Measurements from ENCODE around the gene SUPT5H. TPM values are rescaled to one million over a fixed set of nuclear protein-coding genes. Genes with fewer than 3 reads are reported as not detected.

The SUPT5H gene
- total RNA-seq, 5 donors from 2014 or later (not counting 1 experiment from before 2014, with no cell fraction given), result 180 to 301 (median 194) TPM

- 5% methylated on average over 14 of the region's 20 CpGs for WGBS (ENCODE audit: insufficient coverage)
- H3K27ac ChIP-seq (ENCODE audit: low read length), result peak overlapping the region; percentile 100
- H3K9me3 ChIP-seq, result no peaks in the 10 kb centered on the region
- H3K27me3 ChIP-seq (replicated peaks in 1 of 2; ENCODE audit: control insufficient read depth in 2 of 2, extremely low read depth in 1 of 2, insufficient read depth in 2 of 2, low read length in 1 of 2), result no peaks in the 10 kb centered on the region
- POLR2A ChIA-PET, result interaction anchor here (0.6 to 1.2 kb wide), 7 partner anchors 7 to 27 kb away, joined by 3 to 6 read pairs (median 4); partner anchors contain the start of genes PAF1 (in 1 of the 2) and RPS16 (in 1 of the 2)
- Mint-ChIP-seq H3K27me3 (peaks cover 0 to 3% of the 10 kb centered on the region in 2 donors), H3K4me1 (peaks cover 52 to 64% (median 54%) of the 10 kb centered on the region in 3 donors), H3K4me3 (peak overlapping the region; percentile 83 to 97 (median 85)), H3K36me3 (peaks cover 16% of the 10 kb centered on the region), H3K9me3 (no peaks in the 10 kb centered on the region), H3K27ac (peak overlapping the region; percentile 95 to 98)
- peak in 11 of 35 experiments; percentile 11 to 67 (median 35) for DNase-seq
- H3K4me3 ChIP-seq (ENCODE audit: control insufficient read depth in 1 of 2, extremely low read depth in 1 of 2, low read length in 1 of 2), result peak overlapping the region; percentile 97
- peaks cover 32 to 70% of the 10 kb centered on the region in 2 experiments for H3K4me1 ChIP-seq (ENCODE audit: control insufficient read depth in 1 of 2, extremely low read depth in 1 of 2, insufficient read depth in 2 of 2, low read length in 2 of 2)
- peaks cover 5 to 18% of the 10 kb centered on the region in 2 donors for H3K36me3 ChIP-seq (ENCODE audit: control insufficient read depth in 2 of 2, extremely low read depth in 1 of 2, insufficient read depth in 1 of 2, low read length in 1 of 2)
- ATAC-seq (replicated peaks in 1 of 4), result no peak
- CTCF ChIA-PET, result interaction anchor here (0.6 to 2.7 kb wide), 2 partner anchors 10 to 11 kb away, joined by 3 to 11 read pairs; no protein-coding TSS in a partner anchor
Observed at GRCh38 chr19:39408392-39409207, 36.8 kb upstream of the SUPT5H start.

GRCh38 chr19:39409208-39410016 lies 36.0 kb upstream of the SUPT5H start:
- CTCF ChIA-PET, result interaction anchor here in 1 of 2 donors (2.7 kb wide), 1 partner anchor 12 kb away, joined by 11 read pairs; no protein-coding TSS in a partner anchor
- peak overlapping the region; percentile 100 for H3K27ac ChIP-seq (ENCODE audit: low read length)
- Mint-ChIP-seq H3K4me3 (peak overlapping the region; percentile 83 to 97 (median 85)), H3K27ac (peak overlapping the region; percentile 95 to 98), H3K4me1 (peaks cover 55 to 67% (median 57%) of the 10 kb centered on the region in 3 donors), H3K27me3 (peaks cover 0 to 3% of the 10 kb centered on the region in 2 donors), H3K36me3 (peaks cover 19% of the 10 kb centered on the region), H3K9me3 (no peaks in the 10 kb centered on the region)
- peaks cover 27 to 72% of the 10 kb centered on the region in 2 experiments for H3K4me1 ChIP-seq (ENCODE audit: control insufficient read depth in 1 of 2, extremely low read depth in 1 of 2, insufficient read depth in 2 of 2, low read length in 2 of 2)
- H3K36me3 ChIP-seq (ENCODE audit: control insufficient read depth in 2 of 2, extremely low read depth in 1 of 2, insufficient read depth in 1 of 2, low read length in 1 of 2), result peaks cover 5 to 18% of the 10 kb centered on the region in 2 donors
- under 1% methylated on average over 33 of the region's 52 CpGs for WGBS (ENCODE audit: insufficient coverage)
- no peaks in the 10 kb centered on the region for H3K9me3 ChIP-seq
- H3K4me3 ChIP-seq (ENCODE audit: control insufficient read depth in 1 of 2, extremely low read depth in 1 of 2, low read length in 1 of 2), result peak overlapping the region; percentile 97
- ATAC-seq (replicated peaks in 1 of 4), result peak in 1 of 4 experiments; percentile 7
- peak; percentile 69 to 92 (median 81) for DNase-seq
- no peaks in the 10 kb centered on the region for H3K27me3 ChIP-seq (replicated peaks in 1 of 2; ENCODE audit: control insufficient read depth in 2 of 2, extremely low read depth in 1 of 2, insufficient read depth in 2 of 2, low read length in 1 of 2)
- POLR2A ChIA-PET, result interaction anchor here (0.6 to 1.2 kb wide), 7 partner anchors 8 to 301 kb away, joined by 3 to 9 read pairs (median 5); partner anchors contain the start of gene MED29 (in 1 of the 2)

GRCh38 chr19:39410017-39410830 lies 35.2 kb upstream of the SUPT5H start:
- 2% methylated on average over 30 of the region's 35 CpGs for WGBS (ENCODE audit: insufficient coverage)
- Mint-ChIP-seq H3K36me3 (peaks cover 21% of the 10 kb centered on the region), H3K9me3 (no peaks in the 10 kb centered on the region), H3K27ac (peak overlapping the region; percentile 93 to 94), H3K27me3 (peaks cover 0 to 3% of the 10 kb centered on the region in 2 donors), H3K4me3 (peak overlapping the region; percentile 79 to 85 (median 83)), H3K4me1 (peaks cover 49 to 70% (median 55%) of the 10 kb centered on the region in 3 donors)
- POLR2A ChIA-PET, result no interaction called here
- Histone ChIP-seq H3K4me3 (ENCODE audit: control insufficient read depth in 1 of 2, extremely low read depth in 1 of 2, low read length in 1 of 2) (peak overlapping the region; percentile 71 to 97), H3K9me3 (no peaks in the 10 kb centered on the region), H3K4me1 (ENCODE audit: control insufficient read depth in 1 of 2, extremely low read depth in 1 of 2, insufficient read depth in 2 of 2, low read length in 2 of 2) (peaks cover 22 to 69% of the 10 kb centered on the region in 2 experiments), H3K27ac (ENCODE audit: low read length) (peak overlapping the region; percentile 100), H3K27me3 (replicated peaks in 1 of 2; ENCODE audit: control insufficient read depth in 2 of 2, extremely low read depth in 1 of 2, insufficient read depth in 2 of 2, low read length in 1 of 2) (no peaks in the 10 kb centered on the region), H3K36me3 (ENCODE audit: control insufficient read depth in 2 of 2, extremely low read depth in 1 of 2, insufficient read depth in 1 of 2, low read length in 1 of 2) (peaks cover 9 to 18% of the 10 kb centered on the region in 2 donors)
- ATAC-seq (replicated peaks in 1 of 4), result peak; percentile 9 to 23 (median 16)
- CTCF ChIA-PET, result no interaction called here
- peak in 34 of 35 experiments; percentile 47 to 85 (median 68) for DNase-seq

GRCh38 chr19:39410831-39411080 lies 34.6 kb upstream of the SUPT5H start:
- H3K4me1 ChIP-seq (ENCODE audit: control insufficient read depth in 1 of 2, extremely low read depth in 1 of 2, insufficient read depth in 2 of 2, low read length in 2 of 2), result peaks cover 16 to 64% of the 10 kb centered on the region in 2 experiments
- H3K9me3 Mint-ChIP-seq, result no peaks in the 10 kb centered on the region
- CTCF ChIA-PET, result interaction anchor here (0.9 to 2.2 kb wide), 6 partner anchors 9 to 20 kb away, joined by 3 to 29 read pairs (median 6); partner anchors contain the start of genes MED29 (in 1 of the 2) and PAF1 (in 1 of the 2)

GRCh38 chr19:39411081-39411831 lies 34.1 kb upstream of the SUPT5H start:
- Mint-ChIP-seq H3K36me3 (peaks cover 21% of the 10 kb centered on the region), H3K4me1 (peaks cover 39 to 67% (median 45%) of the 10 kb centered on the region in 3 donors), H3K27ac (peak overlapping the region; percentile 93 to 94), H3K9me3 (no peaks in the 10 kb centered on the region), H3K4me3 (peak overlapping the region; percentile 79 to 85 (median 83)), H3K27me3 (peaks cover 0 to 3% of the 10 kb centered on the region in 2 donors)
- CTCF ChIA-PET, result interaction anchor here (0.6 to 2.2 kb wide), 11 partner anchors 10 to 58 kb away, joined by 3 to 29 read pairs (median 4); partner anchors contain the start of genes MED29 (in 1 of the 2), PAF1 (in 1 of the 2) and RPS16 (in 1 of the 2)
- Histone ChIP-seq H3K27ac (ENCODE audit: low read length) (peak overlapping the region; percentile 100), H3K4me1 (ENCODE audit: control insufficient read depth in 1 of 2, extremely low read depth in 1 of 2, insufficient read depth in 2 of 2, low read length in 2 of 2) (peaks cover 14 to 59% of the 10 kb centered on the region in 2 experiments), H3K9me3 (no peaks in the 10 kb centered on the region), H3K4me3 (ENCODE audit: control insufficient read depth in 1 of 2, extremely low read depth in 1 of 2, low read length in 1 of 2) (peak overlapping the region; percentile 20 to 97), H3K36me3 (ENCODE audit: control insufficient read depth in 2 of 2, extremely low read depth in 1 of 2, insufficient read depth in 1 of 2, low read length in 1 of 2) (peaks cover 15 to 18% of the 10 kb centered on the region in 2 donors), H3K27me3 (replicated peaks in 1 of 2; ENCODE audit: control insufficient read depth in 2 of 2, extremely low read depth in 1 of 2, insufficient read depth in 2 of 2, low read length in 1 of 2) (no peaks in the 10 kb centered on the region)
- 23% methylated on average over 4 of the region's 9 CpGs for WGBS (ENCODE audit: insufficient coverage)
- DNase-seq (peak in 8 of 35 experiments; percentile 15 to 53 (median 36)), ATAC-seq (replicated peaks in 1 of 4) (no peak)
- POLR2A ChIA-PET, result interaction anchor here (0.6 to 1.8 kb wide), 12 partner anchors 8 to 61 kb away, joined by 3 to 13 read pairs (median 4); partner anchors contain the start of genes MED29 (in 1 of the 2), PAF1 (in 1 of the 2) and RPS16 (in 1 of the 2)

More at GRCh38 chr19:39410831-39411080, 34.6 kb upstream of the SUPT5H start:
- WGBS (ENCODE audit: insufficient coverage), result 75% methylated on average over 1 of the region's 1 CpG
- H3K4me3 ChIP-seq (ENCODE audit: control insufficient read depth in 1 of 2, extremely low read depth in 1 of 2, low read length in 1 of 2), result peak overlapping the region; percentile 20 to 97
- Mint-ChIP-seq H3K36me3 (peaks cover 21% of the 10 kb centered on the region), H3K27me3 (peaks cover 0 to 3% of the 10 kb centered on the region in 2 donors), H3K4me3 (peak overlapping the region; percentile 79 to 85 (median 83)), H3K27ac (peak overlapping the region; percentile 93 to 94), H3K4me1 (peaks cover 44 to 71% (median 50%) of the 10 kb centered on the region in 3 donors)
- H3K9me3 ChIP-seq, result no peaks in the 10 kb centered on the region
- H3K27me3 ChIP-seq (replicated peaks in 1 of 2; ENCODE audit: control insufficient read depth in 2 of 2, extremely low read depth in 1 of 2, insufficient read depth in 2 of 2, low read length in 1 of 2), result no peaks in the 10 kb centered on the region
- ATAC-seq (replicated peaks in 1 of 4), result no peak
- peak overlapping the region; percentile 100 for H3K27ac ChIP-seq (ENCODE audit: low read length)
- peaks cover 10 to 18% of the 10 kb centered on the region in 2 donors for H3K36me3 ChIP-seq (ENCODE audit: control insufficient read depth in 2 of 2, extremely low read depth in 1 of 2, insufficient read depth in 1 of 2, low read length in 1 of 2)
- POLR2A ChIA-PET, result interaction anchor here (1.4 to 1.8 kb wide), 3 partner anchors 8 to 25 kb away, joined by 4 to 12 read pairs (median 9); partner anchors contain the start of gene RPS16 (in 1 of the 2)
- DNase-seq, result peak in 1 of 35 experiments; percentile 51
